HG02970 (cell line): ENCODE data around the gene CCDC159.
"Not testable (repeated sequence)": the region's sequence is repeated elsewhere in the genome, so short reads cannot be mapped to it uniquely, and the experiment has no call there.

Source experiments
- ATAC-seq: cut with Tn5 transposase; IDR thresholded peaks from one replicate; pipeline ENCODE4 v1.9.1; 2021; ENCODE audit warnings: mild to moderate bottlenecking, moderate library complexity, moderate number of reproducible peaks; ENCODE audit not compliant: unreplicated experiment, low FRiP score

The CCDC159 gene

DNA sequence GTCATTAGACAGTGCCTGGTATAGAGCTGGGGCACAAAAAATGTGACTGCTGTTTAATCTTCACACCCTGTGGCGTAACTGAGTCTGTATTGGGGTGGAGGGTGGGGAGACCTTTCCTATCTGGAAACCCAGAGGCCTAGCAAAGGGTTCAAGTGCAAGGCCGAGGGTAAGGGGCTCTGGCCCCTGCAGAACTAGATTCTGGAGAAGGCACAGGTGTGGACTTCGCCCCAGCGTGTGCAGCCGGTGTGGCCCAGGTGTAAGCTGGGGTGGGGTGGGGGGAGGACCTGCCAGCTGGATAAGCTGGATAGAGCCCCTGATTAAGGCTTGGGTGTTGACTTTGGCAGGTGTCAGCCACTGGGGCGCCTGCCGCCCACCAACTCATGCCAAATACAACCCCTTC is 8.2 kb upstream of the CCDC159 start:
- no peak for ATAC-seq

DNA sequence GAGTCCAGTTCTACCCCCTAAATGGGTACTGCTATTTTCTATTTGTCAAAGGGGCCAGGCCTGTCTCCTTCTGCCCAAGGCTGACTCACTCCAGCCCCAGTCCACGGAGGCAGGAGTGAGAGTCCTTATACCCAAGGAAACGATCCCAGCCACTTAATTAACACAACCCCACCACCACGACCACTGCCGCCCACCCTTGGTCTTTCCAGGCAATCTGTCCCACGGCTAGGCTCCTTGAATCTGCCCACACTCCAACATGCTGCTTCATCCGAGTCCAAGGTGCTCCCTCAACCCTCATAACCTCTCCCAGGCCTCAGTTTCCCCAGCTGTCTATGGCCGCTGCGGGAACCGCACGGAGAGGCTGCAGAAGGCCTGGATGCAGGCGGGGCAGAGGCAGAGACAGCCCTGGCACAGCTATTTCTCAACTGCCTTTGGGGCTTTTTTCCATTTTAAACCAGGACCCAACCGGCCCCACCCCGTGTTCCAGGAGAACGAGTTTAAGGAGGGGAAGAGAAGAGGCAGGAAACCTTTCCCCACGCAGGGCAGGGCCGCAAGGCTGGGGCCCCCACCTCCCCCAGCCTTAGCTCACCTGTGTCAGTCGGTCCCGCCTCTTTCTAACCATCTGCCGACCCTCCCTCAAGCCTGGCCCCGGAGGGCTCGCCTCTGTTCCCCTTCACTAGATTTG is 7.6 kb upstream of the CCDC159 start:
- ATAC-seq, result no peak

DNA sequence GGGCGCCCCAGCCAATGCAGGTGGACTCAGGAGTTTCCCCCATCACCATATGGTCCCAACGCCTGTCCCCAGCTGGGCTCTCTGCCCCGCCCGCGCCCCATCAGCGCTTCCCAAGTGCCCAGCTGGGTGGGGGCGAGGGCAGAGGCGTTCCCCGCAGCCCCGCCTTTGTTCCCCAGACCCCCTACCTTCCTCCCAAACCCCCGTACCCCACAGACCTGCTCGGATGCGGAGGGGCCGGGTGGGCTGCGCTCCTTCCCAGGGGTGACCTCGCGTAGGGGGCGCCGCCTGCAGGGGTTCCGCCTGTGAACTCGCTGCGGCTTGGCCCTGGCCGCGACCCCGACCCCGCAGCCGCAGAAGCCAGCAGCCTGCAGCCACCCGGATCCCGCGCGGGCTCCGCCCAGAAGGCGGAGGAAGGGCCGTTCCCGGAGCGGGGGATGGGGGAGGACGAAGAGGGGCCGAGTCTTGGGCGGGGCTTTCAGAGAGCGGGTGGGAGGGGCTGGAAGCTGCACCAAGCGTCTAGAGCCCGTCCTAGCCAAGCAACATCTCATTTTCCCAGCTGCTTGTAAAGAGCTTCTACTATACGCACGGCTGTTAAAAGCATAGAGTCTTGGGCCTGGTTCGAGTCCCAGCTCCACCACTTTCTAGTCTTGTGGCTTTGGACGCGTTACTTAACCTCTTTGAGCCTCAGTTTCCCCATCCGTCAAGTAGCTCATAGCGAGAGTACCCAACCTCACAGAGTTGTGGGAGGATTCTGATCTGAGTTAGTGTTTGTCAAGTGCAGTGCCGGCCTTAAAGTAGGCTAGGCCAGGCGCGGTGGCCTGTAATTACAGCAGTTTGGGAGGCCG is 6.8 kb upstream of the CCDC159 start, which contains the start of gene RAB3D:
RAB3D (minus strand) TSS at position 404 of the 845 bp plus-strand sequence. CDS start 2,258 bp downstream, outside the sequence.
- no peak for ATAC-seq

DNA sequence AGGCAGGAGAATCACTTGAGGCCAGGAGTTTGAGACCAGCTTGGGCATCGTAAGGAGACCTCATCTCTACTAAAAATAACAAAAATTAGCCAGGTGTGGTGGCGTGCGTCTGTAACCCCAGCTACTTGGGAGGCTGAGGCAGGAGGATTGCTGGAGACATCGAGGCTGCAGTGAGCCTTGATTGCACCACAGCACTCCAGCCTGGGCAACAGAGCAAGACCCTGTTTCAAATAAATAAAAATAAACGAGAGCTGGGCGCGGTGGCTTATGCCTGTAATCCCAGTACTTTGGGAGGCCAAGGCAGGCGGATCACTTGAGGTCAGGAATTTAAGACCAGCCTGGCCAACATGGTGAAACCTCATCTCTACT is 6.2 kb upstream of the CCDC159 start:
- not testable (repeated sequence) for ATAC-seq

DNA sequence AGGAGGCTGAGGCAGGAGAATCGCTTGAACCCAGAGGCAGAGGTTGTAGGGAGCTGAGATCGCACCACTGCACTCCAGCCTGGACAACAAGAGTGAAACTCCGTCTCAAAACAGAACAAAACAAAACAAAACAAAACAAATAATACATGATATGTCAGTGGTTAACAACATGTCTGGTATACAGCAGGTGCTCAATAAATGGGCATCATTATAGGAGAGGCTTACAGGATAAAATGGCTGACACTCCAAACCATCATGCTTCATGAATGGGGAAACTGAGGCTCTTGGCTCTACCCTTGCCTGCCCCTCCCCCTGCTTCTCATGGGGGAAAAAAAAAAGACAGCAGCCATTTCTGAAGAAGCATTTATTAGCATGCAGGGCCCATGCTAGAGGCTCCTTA is 3.9 kb upstream of the CCDC159 start:
- ATAC-seq, result no peak

DNA sequence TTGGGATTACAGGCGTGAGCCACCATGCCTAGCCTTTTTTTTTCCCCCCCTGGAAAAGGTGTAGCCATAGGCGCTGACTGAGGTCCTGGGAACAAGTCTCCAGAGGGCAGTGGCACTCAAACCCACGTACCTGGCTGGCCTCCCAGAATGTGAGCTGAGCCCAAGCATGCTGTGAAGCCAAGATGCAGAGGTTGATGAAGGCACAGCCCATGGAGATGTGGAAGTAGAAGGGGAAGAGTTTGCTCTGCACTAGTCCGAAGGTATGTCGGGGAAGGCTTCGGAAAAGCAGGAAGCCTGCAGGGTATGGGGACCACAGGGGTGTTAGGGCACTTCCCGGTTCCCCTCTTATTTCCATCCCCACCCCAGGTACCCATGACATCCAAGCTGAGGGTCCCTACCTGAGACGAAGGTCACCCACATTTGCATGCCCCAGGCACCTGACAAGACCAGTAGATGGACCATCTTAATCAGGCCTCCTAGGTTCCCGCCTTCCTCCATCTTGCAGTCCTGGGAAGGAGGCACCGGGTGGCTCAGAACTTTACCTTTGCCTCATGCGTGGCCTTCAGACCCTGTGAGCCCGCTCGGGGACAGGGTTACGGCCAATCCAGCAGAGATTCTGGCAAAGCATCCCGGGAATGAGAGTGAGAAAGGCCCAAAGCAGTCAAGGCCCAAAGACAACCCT is 1.1 kb upstream of the CCDC159 start:
- ATAC-seq, result no peak

DNA sequence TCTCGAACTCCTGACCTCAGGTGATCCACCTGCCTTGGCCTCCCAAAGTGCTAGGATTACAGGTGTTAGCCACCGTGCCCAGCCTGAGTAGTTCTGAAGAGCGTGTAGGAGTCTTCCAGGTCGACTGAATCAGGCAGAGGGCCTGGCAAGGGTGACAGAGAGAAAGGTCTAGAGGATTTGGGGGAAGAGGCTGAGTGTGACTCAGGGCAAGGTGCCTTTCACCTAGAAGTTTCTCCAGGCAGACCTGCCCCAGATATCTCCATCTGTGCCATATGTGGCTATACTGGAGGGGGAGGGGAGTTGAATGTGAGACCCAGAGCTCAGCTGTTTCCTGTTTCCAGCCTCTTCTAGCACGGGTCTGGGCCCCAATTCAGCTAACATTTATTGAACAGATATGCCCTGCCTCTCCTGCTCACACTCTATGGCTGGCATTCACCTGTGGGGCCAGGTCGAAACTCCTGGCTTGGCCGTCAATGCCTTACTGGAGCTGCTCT is 1.3 kb downstream of the CCDC159 start:
- ATAC-seq, result no peak

DNA sequence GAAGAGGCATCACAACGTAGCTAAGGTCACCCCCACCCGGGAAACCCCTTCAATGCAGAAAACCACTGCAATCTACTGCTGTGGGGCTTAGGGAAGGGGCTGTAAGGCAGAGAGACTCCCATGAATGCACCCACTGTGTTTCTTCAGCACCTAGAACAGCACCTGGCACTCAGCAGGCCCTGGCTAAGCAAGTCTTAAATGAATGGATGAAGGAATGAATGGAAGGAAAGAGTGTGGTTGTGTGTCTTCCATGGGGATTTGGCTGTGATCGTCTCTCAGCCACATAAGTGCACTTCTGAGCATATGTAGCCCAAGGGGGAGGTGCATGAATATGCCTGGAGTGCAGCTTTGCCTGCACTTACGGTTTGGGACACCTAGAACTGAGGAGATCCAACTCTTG is 2.9 kb downstream of the CCDC159 start:
- ATAC-seq, result no peak

DNA sequence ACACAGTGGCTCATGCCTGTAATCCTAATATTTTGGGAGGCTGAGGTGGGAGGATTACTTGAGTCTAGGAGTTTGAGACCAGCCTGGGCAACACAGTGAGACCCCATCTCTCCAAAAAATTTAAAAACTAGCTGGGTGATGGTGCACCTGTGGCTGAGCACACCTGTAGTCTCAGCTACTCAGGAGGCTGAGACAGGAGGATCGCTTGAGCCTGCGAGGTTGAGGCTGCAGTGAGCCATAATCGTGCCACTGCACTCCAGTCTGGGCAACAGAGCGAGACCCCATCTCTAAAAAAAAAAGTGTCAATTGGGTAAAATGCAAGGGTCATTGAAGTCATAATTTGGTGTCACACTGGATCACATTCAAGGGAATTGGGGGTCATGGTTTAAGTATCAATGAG is 7.8 kb downstream of the CCDC159 start:
- ATAC-seq, result not testable (repeated sequence)

DNA sequence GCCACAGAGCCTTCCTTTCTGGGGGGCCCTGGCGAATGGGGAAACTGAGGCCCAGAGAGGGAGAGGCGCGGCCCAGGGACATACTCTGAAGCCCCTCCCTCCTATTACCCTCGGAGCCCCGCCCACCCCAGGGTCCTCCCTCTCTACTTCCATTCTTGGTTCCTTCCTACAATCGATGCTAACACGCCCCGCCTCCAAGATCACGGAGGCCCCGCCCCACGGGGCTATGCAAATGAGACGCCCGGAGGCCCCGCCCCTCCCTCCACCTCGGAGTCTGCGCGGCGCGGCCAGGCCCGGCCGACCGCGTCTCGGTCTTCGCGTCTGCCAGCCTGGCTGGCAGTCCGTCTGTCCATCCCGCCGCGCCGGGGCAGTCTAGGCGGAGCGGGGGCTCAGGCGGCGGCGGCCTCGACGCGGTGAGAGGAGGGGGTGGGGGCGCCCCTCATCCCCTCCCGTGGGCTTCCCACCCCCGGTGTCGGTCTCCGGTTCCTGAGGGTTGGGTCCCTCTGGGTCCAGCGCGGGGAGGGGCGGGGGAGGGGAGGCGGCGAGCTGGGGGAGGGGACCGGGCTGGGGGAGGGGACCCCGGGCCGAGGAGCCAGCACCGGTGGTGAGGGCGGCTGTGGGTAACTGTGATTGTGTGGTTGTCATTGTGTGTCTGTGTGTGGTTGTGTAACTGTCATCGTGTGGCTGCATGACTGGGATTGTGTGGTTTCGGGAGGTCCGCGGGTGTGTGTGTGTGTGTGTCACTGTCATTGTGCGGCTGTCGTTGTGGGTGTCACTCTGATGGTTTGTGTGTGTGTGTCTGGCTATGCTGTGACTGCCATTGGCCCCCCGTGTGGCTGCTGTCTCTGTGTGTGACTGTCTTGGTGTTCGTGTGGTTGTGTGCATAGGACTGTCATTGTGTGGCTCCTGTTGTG is 9.1 kb downstream of the CCDC159 start, which contains the start of gene PLPPR2:
PLPPR2 (plus strand) TSS at position 273 of the 914 bp plus-strand sequence. CDS start 2,242 bp downstream, outside the sequence.
- no peak for ATAC-seq

DNA sequence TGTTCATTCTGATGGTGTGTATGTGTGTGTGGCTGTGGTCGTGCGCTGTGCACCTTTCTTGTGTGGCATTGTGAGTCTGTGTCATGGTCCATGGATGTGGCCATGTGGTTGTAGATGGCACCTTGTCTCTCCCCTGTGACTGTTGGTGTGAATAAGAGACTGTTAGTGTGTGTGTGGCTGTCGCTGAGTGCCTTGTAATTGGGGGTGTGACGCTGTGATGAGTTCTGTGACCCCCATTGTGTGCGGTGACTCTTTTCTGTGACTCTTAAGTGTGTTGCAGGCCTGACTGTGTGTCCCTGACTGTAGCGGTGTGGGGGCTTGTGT is 9.7 kb downstream of the CCDC159 start:
- no peak for ATAC-seq

DNA sequence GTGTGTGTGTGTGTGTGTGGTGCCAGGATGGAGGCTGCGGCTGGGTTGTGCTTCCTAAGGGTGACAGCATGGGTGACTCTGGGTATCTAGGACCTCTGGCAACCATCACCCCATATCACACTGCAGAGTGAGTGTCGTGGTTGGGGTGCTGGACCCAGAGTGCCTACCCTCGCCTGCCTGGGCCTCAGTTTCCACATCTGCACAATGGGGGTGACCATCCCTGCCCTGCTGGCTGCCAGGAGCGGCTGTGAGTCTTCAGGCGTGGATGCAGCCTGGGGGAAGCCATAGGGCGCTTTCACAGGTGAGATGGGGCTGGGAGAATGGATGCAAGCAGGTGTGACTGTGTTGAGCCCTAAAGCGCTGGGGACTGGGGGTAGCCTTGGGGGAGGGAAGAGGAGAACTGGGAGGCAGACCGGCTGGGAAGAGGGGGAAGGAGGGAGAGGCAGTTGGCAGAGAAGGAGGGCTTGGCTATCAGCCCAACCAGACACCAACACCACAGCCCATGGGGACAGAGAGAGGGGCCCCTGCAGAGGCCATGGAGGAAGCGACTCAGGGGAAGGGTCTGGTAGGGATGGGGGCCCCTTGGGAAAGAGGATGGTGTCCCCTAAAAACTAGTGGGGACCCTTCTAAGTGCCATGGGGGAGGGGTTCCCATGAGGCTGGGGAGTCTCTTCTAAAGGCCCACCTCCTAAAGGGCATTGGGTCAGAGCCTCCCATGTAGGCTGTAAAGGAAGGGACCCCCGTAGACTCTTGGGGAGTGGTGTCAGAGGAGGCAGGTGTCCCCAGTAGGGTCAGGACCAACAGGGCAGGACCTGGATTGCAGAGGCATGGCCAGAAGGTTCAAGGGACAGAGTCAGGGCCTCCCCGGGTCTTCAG is 10.6 kb downstream of the CCDC159 start:
- no peak for ATAC-seq

DNA sequence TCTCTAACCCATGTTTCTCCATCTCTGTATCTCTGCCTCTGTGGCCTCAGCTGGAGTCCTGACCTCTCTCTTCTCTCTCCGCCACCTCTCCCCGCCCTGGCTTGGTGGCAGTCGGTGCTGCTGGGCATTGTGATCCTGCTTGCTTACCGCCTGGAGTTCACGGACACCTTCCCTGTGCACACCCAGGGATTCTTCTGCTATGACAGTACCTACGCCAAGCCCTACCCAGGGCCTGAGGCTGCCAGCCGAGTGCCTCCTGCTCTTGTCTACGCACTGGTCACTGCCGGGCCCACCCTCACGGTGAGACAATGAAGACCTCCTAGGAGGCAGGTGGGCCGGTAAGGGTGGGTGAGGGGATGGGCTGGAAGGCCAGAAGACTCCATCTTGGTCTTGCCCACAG is 13.1 kb downstream of the CCDC159 start:
- ATAC-seq, result no peak

DNA sequence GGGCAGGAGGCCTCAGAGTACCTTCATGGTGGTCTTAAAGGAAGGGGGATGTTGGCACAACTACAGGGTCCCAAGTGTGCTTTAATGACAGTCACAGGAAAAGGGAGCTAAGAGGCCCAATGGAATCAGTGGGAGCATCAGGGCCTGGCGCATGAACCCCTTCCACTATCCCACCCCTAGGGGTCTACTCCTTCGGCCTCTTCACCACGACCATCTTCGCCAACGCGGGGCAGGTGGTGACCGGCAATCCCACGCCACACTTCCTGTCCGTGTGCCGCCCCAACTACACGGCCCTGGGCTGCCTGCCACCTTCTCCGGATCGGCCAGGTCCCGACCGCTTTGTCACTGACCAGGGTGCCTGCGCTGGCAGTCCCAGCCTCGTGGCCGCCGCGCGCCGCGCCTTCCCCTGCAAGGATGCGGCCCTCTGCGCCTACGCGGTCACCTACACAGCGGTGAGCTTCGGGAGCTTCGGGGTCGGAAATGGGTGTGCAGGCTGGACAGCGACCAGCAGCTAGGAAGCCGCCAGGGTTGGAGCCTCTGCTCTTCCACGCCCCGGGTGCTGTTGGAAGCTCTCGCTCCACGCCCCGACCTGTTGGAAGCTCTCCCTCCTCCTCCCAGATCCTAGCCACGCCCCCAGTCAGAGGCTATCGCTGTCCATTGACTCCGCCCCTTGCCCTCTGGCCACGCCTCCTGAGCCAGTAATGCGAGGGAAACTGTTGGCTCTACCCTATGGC is 14.9 kb downstream of the CCDC159 start:
- no peak for ATAC-seq

DNA sequence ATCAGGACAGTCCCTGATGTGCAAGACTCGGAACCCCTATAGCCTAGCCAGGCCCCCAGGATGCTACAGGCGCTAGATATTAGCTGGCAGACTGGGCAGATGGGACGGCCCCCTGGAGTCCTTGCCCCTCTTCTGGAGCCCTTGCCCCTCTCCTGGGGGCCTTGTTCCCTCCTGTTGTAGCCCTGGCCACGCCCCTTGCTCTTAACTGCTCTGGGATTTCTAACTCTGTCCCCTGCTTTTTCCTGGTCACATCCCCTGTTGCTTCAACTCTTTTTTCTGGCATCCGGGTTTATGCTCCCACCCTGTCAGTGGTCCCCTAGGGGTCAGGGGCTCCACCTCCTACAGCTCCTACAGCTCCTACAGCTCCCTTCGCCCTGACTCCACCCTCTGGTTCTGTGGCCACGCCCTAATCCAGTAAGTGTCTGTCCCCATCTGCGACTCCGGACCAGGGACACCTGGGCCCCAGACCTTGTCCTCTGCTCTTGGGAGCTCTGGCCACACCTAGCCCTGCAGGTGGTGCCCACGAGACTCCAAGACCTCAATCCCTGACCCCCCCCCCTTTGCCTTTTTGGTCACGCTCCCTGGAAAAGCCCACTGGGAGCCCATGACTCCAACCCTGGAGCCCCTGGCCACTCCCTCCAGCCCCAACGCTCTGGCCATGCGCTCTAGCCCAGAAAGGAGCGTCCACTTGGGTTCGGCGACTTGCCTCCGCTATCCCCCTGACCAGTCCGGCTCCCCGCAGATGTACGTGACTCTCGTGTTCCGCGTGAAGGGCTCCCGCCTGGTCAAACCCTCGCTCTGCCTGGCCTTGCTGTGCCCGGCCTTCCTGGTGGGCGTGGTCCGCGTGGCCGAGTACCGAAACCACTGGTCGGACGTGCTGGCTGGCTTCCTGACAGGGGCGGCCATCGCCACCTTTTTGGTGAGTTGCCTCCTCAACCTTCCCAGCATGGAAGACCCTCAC is 15.7 kb downstream of the CCDC159 start:
- no peak for ATAC-seq

DNA sequence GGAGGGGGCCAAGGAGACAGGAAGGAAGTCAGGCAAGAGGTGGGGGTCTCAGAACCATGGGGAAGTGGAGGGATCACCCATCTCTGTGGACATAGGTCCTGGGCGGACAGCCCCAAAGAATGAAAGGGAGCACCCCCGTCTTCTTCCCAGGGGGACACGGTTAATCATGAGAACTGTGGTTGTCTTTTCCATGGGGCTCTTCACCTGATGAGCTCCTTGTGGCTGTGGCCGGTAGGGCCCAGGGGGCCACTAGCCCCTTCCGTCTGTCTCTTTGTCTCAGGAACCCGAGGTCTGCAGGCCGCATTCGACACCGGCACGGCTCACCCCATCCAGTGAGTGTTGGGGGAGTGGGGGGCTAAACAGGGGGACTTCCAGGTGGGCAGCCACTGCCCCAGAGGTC is 17.6 kb downstream of the CCDC159 start:
- no peak for ATAC-seq

DNA sequence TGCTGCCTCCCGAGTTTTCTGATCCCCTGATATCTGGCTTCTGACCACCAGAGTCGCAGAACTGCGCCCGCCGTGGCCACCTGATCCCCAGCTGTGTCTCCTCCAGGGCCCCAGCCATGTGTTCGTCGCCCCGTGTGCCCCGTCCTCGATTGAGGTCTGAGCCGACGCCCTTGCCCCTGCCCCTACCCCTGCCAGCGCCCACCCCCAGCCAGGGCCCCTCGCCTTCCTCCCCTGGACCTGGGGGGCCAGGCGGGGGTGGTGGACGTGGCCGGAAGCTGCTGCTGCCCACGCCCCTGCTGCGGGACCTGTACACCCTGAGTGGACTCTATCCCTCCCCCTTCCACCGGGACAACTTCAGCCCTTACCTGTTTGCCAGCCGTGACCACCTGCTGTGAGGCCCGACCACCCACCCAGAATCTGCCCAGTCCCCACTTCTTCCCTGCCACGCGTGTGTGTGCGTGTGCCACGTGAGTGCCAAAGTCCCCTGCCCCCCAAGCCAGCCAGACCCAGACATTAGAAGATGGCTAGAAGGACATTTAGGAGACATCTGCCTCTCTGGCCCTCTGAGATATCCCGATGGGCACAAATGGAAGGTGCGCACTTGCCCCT is 18.1 kb downstream of the CCDC159 start:
- no peak for ATAC-seq
